ENCODE results near the gene STX4. TPM values are rescaled to one million over a fixed set of nuclear protein-coding genes. Genes with fewer than 3 reads are reported as not detected.
"Not testable (repeated sequence)": the region's sequence is repeated elsewhere in the genome, so short reads cannot be mapped to it uniquely, and the experiment has no call there.

The STX4 gene
- total RNA-seq, 1 donor from 2014 or later = 21.9 TPM

DNA sequence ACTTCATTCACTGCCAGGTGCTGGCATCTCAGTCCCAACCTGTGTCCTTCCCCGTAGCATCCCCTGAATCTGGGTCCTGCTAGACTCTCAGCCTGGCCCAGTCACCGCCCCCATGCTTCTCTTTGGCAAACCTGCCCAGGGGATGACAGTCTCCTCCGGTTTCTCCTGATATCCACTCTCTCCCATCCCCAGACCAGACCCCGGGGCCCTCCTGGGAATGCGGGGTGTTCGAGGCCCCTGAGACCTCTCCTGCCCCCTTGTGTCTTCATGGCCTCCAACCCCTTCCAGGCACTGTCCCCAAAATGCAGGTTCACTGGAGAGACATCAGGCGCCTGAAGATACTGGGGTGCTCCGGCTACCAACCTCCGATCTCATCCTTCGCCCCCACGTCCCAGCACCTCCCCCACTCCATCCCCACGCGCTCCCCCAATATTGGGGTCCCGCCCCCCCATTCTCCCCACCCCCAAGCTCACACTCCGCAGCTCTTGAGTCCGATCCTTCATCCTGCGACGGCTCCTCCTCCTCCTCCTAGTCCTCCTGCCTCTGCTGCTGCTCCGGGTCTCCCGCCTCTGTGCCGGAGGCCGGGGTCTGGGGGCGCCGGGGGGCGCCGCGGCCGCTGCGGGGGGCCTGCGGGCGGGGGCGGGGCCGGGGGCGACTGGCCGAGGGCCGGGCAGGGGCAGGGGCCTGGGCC lies 23.3 kb upstream of the STX4 start:
- H3K9me3 Mint-ChIP-seq = no peaks in the 10 kb centered on the region
- H3K36me3 Mint-ChIP-seq (ENCODE audit: low read depth) = no peaks in the 10 kb centered on the region
- H3K27me3 Mint-ChIP-seq (ENCODE audit: low read depth) = peaks cover 33% of the 10 kb centered on the region
- TF ChIP-seq, protein P1, sequence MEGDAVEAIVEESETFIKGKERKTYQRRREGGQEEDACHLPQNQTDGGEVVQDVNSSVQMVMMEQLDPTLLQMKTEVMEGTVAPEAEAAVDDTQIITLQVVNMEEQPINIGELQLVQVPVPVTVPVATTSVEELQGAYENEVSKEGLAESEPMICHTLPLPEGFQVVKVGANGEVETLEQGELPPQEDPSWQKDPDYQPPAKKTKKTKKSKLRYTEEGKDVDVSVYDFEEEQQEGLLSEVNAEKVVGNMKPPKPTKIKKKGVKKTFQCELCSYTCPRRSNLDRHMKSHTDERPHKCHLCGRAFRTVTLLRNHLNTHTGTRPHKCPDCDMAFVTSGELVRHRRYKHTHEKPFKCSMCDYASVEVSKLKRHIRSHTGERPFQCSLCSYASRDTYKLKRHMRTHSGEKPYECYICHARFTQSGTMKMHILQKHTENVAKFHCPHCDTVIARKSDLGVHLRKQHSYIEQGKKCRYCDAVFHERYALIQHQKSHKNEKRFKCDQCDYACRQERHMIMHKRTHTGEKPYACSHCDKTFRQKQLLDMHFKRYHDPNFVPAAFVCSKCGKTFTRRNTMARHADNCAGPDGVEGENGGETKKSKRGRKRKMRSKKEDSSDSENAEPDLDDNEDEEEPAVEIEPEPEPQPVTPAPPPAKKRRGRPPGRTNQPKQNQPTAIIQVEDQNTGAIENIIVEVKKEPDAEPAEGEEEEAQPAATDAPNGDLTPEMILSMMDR (conservative IDR thresholded peaks at IDR 0.05) = no peak
- no peak for DNase-seq (ENCODE audit: low read depth, low spot score)
- H3K27ac Mint-ChIP-seq (ENCODE audit: unreplicated experiment) = no peak overlapping the region
- peaks cover 18% of the 10 kb centered on the region for H3K4me1 Mint-ChIP-seq
- peak overlapping the region; percentile 80 for H3K4me3 Mint-ChIP-seq

- TF ChIP-seq, protein P1 (conservative IDR thresholded peaks at IDR 0.05) = no peak
- Mint-ChIP-seq H3K27ac (ENCODE audit: unreplicated experiment) (no peak within 1 kb of the TSS), H3K4me1 (peaks cover 16% of the 10 kb centered on the region), H3K27me3 (ENCODE audit: low read depth) (peaks cover 37% of the 10 kb centered on the region), H3K36me3 (ENCODE audit: low read depth) (no peaks in the 10 kb centered on the region), H3K4me3 (peak within 1 kb of the TSS; percentile 80), H3K9me3 (no peaks in the 10 kb centered on the region)
- peak; percentile 55 for DNase-seq (ENCODE audit: low read depth, low spot score)
These were observed 22.6 kb upstream of the STX4 start, which contains the start of gene STX1B for GRCh38 chr16:31010585-31011325. TSS of gene STX1B (minus strand) at chr16:31010638. CDS start at chr16:31010396, 242 bp downstream.

GRCh38 chr16:31011815-31012214 lies 21.5 kb upstream of the STX4 start:
- H3K36me3 Mint-ChIP-seq (ENCODE audit: low read depth); H3K9me3 Mint-ChIP-seq; H3K27ac Mint-ChIP-seq (ENCODE audit: unreplicated experiment); H3K4me1 Mint-ChIP-seq; DNase-seq (ENCODE audit: low read depth, low spot score): not testable (repeated sequence)
- Mint-ChIP-seq H3K27me3 (ENCODE audit: low read depth) (peaks cover 38% of the 10 kb centered on the region), H3K4me3 (peak overlapping the region; percentile 69)

- not testable (repeated sequence) for H3K27ac Mint-ChIP-seq (ENCODE audit: unreplicated experiment); DNase-seq (ENCODE audit: low read depth, low spot score)
These were observed 20.1 kb upstream of the STX4 start for GRCh38 chr16:31013292-31013691.

DNA sequence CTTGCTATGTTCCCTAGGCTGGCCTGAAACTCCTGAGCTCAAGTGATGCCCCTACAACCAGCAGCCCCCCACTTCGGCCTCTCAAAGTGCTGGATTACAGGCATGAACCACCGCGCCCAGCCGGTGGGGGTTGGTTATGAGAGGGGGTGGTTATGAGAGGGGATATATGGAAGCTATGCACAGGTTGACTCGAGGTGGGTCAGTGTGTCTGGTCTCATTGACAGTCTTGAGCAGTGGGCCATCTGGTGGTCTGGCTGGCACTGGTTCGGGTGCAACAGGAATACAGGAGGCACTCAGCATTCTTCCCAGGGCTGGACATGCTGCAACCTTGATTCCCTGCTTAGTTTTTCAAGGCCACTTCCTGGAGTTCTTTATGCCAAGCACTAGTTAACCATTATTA lies 17.3 kb upstream of the STX4 start:
- no peak overlapping the region for H3K27ac Mint-ChIP-seq (ENCODE audit: unreplicated experiment)
- H3K4me1 Mint-ChIP-seq = peaks cover 5% of the 10 kb centered on the region
- TF ChIP-seq, protein P1 (conservative IDR thresholded peaks at IDR 0.05) = no peak
- DNase-seq (ENCODE audit: low read depth, low spot score) = no peak
- peaks cover 32% of the 10 kb centered on the region for H3K27me3 Mint-ChIP-seq (ENCODE audit: low read depth)
- H3K9me3 Mint-ChIP-seq = no peaks in the 10 kb centered on the region
- no peak overlapping the region for H3K4me3 Mint-ChIP-seq
- H3K36me3 Mint-ChIP-seq (ENCODE audit: low read depth) = no peaks in the 10 kb centered on the region

More at GRCh38 chr16:31013292-31013691, 20.1 kb upstream of the STX4 start:
- not testable (repeated sequence) for H3K9me3 Mint-ChIP-seq; H3K36me3 Mint-ChIP-seq (ENCODE audit: low read depth); H3K4me1 Mint-ChIP-seq
- Mint-ChIP-seq H3K4me3 (peak overlapping the region; percentile 52), H3K27me3 (ENCODE audit: low read depth) (peaks cover 38% of the 10 kb centered on the region)

DNA sequence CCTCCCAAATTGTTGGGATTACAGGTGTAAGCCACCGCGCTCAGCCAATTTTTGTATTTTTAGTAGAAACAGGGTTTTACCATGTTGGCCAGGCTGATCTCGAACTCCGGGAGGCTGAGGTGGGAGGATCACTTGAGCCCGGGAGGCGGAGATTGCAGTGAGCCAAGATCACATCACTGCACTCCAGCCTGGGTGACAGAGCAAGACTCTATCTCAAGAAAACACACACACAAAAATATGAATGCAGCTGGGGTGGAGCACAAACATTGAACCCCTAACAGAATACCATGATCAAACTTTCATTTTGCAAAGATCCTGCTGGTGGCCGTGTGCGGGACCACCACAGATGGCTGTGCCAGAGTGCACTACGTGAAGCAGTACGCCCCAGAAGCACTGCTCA lies 15.6 kb upstream of the STX4 start:
- not testable (repeated sequence) for H3K27ac Mint-ChIP-seq (ENCODE audit: unreplicated experiment); H3K36me3 Mint-ChIP-seq (ENCODE audit: low read depth); H3K4me3 Mint-ChIP-seq; H3K9me3 Mint-ChIP-seq; H3K4me1 Mint-ChIP-seq; DNase-seq (ENCODE audit: low read depth, low spot score)
- peaks cover 22% of the 10 kb centered on the region for H3K27me3 Mint-ChIP-seq (ENCODE audit: low read depth)

DNA sequence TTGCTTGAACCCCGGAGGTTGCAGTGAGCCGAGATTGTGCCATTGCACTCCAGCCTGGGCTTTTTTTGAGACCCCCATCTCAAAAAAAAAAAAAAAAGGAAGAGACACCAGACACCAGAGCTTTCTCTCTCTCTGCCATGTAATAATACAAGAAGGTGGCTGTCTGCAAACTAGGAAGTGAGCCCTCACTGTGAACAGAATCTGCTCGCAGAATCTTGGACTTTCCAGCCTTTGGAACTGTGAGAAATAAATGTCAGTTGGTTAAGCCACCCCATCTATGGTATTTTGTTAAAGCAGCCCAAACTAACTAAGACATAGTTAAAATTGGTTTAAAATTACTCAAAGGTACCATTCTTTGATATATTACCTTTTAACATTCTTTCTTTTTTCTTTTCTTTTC lies 12.8 kb upstream of the STX4 start:
- Mint-ChIP-seq H3K4me3 (no peak overlapping the region), H3K27ac (ENCODE audit: unreplicated experiment) (no peak overlapping the region), H3K9me3 (no peaks in the 10 kb centered on the region), H3K4me1 (no peaks in the 10 kb centered on the region), H3K36me3 (ENCODE audit: low read depth) (no peaks in the 10 kb centered on the region), H3K27me3 (ENCODE audit: low read depth) (peaks cover 5% of the 10 kb centered on the region)
- TF ChIP-seq, protein P1 (conservative IDR thresholded peaks at IDR 0.05) = no peak
- DNase-seq (ENCODE audit: low read depth, low spot score) = no peak

All from neural crest cell (in vitro differentiated cells).